Measurements from ENCODE around the gene ADARB2. TPM values are rescaled to one million over a fixed set of nuclear protein-coding genes. Genes with fewer than 3 reads are reported as not detected.

The ADARB2 gene
- total RNA-seq, 1 experiment from 2014 or later: not detected

DNA sequence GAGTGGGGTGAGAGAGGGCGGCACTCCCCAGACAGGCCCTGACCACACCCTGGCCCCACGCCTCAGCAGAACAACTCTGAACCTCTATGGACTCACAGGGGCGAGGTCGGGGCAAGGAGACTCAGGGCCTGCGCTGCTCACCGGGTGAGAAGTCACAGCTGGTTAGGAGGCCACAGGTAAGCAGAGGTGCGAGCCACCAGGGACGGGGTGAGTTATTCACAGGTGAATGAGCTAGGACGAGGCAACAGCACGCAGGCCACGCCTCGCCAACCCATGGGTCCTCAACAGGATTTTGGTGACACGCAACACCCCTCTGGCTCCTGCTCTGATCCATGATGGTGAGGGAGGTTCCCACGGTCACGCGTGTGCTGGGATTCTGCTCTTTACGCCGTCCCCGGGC lies 202.5 kb downstream of the ADARB2 start:
- in situ Hi-C loops (cut with HindIII; ENCODE audit: low pct_unique_long_range_greater_than_20kb, low sequenced_read_pairs): no loop called here
- no peak for DNase-seq (ENCODE audit: low read depth)

DNA sequence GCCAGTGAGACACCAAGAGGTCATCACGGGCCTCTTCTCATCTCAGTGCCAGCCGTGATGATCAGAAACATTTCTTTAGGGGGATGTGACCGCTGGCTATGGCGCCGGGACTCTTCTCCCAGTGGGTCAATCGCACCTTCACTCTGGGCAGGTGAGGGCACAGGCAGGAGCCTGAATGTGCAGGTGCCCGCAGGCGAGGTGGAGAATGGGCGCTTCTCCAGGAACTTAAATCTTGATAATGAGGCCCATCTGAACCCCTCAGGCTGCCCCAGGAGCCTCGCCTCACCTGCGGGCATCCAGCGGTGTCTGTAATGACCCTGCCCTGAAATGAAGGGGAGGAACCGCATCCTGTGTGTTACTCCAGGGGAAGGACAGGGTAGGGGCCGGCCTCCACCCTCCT lies 204.7 kb downstream of the ADARB2 start:
- no peak for DNase-seq (ENCODE audit: low read depth)
- in situ Hi-C loops (cut with HindIII; ENCODE audit: low pct_unique_long_range_greater_than_20kb, low sequenced_read_pairs): no loop called here

DNA sequence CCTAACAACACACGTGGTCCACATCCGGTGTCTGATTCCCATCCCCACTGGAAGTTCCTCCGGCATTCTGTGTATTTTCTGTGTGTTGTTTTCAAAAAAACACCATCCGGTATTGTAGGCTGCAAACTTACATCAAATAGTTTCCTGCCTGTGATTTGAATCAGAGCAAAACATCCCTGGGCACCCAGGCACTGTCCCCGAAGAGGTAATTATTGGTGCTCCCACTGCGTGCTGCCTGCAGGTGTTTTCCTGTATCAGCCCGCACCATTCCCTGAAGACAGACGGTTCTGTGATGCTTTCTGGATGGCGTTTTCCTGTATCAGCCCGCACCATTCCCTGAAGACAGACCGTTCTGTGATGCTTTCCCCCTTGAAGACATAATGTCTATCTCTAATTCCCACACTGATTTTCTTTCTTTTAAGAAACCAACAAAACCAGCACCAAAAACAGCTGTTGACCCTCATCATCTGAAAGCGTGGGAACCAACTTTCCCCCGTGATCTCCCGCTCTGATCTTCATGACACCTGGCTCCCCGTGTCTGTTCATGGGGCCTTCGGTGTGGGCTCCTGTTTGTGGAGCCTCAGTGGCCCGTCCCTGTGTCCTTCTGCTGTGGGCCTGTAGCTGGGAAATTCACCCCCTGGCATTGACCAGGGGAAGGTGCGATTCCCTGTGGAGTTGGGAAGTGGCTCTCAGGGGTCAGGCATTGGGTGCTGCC lies 205.3 kb downstream of the ADARB2 start:
- DNase-seq (ENCODE audit: low read depth): no peak
- in situ Hi-C loops (cut with HindIII; ENCODE audit: low pct_unique_long_range_greater_than_20kb, low sequenced_read_pairs): no loop called here

DNA sequence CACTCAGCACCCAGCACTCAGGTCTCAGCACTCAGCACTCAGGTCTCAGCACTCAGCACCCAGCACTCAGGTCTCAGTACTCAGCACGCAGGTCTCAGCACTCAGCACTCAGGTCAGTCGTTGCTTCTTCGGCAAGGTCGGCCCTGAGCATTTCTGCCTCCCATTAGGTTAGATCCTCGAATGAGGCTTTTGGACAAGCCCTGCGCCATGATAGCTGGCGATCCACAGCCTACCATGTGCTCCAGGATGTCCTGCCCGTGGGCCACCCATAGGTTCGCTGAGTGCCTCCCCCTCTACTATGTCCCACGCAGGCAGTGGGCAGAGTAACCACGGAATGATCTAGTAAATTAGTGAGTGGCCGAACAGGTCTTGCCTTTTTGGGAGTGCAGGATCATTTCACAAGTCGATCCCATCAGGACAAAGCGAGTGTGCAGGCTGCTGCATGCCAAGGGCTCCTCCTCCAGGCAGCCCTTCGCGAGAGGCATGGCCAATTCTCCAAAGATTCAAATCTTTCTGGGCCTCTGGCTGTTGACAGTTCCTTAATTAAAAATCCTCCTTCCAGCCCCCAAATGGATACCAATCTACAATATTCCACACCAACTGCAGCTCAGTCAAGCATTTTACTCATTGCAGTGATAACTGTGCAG lies 206.3 kb downstream of the ADARB2 start:
- in situ Hi-C loops (cut with HindIII; ENCODE audit: low pct_unique_long_range_greater_than_20kb, low sequenced_read_pairs): no loop called here
- no peak for DNase-seq (ENCODE audit: low read depth)

DNA sequence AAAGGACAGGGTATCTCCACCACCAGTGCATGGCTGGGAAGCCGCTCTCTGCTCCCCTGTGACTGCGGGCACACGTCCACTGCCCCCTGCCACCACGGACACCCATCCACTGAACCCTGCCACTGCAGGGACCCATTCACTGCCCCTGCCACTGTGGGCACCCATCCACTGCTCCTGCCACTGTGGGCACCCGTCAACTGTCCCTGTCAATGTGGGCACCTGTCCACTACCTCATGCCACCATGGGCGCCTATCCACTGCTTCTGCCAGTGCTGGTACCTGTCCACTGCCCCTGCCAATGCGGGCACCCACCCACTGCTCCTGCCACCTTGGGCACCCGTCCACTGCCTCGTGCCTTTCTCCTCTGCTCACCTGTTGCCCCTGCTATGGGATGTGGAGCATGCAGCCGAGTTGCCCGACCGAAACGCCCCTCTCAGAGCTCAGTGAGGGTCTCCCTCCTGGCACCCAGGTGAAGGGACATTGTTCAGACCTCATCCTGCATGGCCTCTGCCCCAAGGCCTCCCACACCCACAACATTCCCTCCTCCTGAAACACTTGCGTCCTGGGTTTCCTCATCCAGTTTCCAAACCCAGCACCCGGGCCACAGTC lies 207.4 kb downstream of the ADARB2 start:
- in situ Hi-C loops (cut with HindIII; ENCODE audit: low pct_unique_long_range_greater_than_20kb, low sequenced_read_pairs): no loop called here
- DNase-seq (ENCODE audit: low read depth): no peak

DNA sequence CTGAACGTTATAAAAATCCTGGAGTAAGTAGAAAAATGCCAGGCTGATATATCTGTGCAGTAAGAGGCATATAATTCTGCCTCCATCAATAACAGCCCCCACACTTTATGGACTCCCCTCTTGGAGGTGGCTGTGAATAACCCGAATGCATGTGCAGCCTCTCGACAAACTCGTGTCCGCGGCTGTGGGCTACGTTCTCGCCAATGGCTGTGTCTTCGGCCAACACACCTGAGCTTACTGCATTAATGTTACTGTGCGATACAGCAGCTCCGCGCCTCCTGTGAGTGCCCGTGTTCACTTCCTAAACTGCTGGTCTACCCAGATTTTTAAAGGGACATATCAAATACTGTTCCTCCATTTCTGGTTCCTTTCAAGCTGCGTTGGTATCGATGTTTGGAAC lies 209.4 kb downstream of the ADARB2 start:
- in situ Hi-C loops (cut with HindIII; ENCODE audit: low pct_unique_long_range_greater_than_20kb, low sequenced_read_pairs): no loop called here
- no peak for DNase-seq (ENCODE audit: low read depth)

DNA sequence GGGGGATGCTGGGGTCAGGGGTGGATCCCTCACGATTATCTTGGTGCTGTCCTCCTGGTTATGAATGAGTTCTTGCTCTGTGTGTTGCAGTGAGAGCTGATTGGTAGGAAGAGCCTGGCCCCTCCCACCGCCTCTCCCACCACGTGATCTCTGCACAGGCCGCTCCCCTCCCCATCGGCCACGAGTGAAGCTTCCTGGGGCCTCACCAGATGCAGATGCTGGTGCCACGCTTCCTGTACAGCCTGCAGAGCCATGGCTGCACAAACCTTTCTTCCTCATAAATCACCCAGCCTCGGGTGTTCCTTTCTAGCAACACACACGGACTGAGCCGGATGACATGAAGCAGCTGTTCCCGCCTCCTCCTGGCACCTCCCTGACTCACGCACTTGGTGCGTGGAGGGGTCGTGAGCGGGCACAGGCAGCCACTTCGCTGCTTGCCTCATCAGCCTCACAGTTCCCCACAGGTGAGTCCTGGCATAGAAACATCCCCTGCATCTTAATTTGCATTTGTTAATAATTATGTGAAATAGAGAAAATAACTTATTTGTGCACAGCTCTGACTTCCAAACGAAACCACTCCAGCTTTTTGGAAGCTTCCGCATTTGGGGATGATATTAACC lies 210.8 kb downstream of the ADARB2 start:
- peak; percentile 29 for DNase-seq (ENCODE audit: low read depth)
- in situ Hi-C loops (cut with HindIII; ENCODE audit: low pct_unique_long_range_greater_than_20kb, low sequenced_read_pairs): no loop called here

DNA sequence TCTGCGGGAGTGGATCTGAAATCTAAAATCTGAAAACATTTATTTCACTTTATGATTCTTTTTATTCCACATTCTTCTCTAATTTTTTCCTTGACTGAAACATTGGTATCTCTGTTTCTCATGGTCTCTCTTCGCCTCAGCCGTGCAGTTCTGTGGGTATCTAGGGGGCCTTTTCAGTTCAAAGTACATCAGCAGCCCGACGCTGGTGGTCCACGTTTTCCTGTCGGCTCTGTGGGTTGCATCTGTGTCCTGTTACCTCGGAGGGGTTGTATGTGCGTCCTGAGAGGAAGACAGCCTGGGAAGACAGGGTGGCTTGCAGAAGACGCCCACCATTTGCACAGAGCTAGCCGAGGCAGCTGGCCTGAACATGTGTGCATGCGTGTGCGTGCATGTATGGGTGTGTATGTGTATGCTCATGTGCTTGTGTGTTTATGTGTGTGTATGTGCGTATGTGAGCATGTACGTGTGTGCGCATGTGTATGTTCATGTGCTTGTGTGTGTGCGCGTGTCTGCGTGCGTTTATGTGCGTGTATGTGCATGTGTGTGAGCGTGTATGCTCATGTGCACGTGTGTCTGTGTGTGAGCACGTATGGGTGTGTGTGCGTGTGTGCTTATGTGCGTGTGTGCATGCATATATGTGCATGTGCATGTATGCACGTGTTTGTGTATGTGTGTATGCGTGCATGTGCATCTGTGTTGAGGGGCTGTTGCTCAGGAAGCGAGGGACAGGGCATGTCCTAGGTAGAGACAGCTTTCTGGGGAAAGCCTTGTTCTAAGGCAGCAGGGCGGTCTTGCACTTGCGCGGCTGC lies 211.8 kb downstream of the ADARB2 start:
- in situ Hi-C loops (cut with HindIII; ENCODE audit: low pct_unique_long_range_greater_than_20kb, low sequenced_read_pairs): no loop called here
- no peak for DNase-seq (ENCODE audit: low read depth)

DNA sequence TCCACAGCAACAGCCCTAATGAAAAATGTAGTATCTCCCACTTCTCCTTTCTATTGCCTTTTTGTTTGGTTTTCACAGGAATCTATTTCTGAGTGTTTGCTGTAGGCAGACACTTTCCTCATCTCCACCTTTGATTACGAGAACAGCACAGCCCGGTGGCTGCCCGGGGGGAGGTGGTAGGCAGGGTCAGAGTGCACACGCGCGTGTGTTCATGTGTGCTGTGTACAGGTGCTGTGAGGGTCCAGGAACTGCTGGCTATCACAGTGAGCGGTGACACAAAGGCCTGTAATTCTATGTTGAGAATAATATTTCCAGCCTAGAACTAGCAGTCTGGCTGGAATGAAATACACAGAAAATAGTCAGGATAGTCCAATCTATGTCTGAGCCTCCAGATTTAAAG lies 212.8 kb downstream of the ADARB2 start:
- DNase-seq (ENCODE audit: low read depth): no peak
- in situ Hi-C loops (cut with HindIII; ENCODE audit: low pct_unique_long_range_greater_than_20kb, low sequenced_read_pairs): no loop called here

DNA sequence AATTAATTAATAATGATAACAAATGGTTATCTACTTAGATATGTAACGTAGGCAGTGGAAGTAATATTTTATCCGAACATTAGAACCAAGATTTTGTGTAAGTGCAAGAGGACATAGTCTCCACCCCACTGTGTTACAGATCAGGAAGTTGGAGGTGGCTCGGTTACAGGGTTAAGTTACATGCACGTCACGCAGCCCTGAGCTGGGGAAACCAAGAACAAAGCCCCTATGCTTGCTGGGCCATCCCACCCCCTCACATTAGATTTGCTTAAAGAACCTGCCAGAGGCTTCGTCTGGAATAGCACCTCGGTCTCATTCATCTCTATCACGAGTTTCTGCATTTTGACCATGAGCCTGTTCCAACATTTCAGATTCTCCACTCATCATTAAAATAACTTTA lies 214.1 kb downstream of the ADARB2 start:
- in situ Hi-C loops (cut with HindIII; ENCODE audit: low pct_unique_long_range_greater_than_20kb, low sequenced_read_pairs): no loop called here
- no peak for DNase-seq (ENCODE audit: low read depth)

DNA sequence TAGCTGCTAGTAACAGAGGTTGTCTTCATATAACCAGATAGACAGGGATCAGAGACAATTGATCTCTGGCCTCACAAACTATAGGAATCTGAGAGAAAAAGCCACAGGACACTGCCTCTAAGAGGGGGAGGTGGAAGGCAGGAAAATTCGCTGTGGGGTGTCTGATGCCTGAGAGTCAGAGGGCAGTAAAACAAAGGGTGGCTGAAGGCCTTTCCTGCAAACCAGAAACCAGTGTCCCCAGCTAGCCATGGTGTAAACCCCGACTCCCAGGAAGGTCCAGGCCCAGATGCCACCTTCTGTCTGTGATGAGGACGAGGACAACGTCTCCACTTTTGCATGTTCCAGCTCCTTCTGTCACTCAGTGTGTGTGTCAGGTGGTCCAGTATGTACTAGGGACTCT lies 215.1 kb downstream of the ADARB2 start:
- in situ Hi-C loops (cut with HindIII; ENCODE audit: low pct_unique_long_range_greater_than_20kb, low sequenced_read_pairs): no loop called here
- no peak for DNase-seq (ENCODE audit: low read depth)

DNA sequence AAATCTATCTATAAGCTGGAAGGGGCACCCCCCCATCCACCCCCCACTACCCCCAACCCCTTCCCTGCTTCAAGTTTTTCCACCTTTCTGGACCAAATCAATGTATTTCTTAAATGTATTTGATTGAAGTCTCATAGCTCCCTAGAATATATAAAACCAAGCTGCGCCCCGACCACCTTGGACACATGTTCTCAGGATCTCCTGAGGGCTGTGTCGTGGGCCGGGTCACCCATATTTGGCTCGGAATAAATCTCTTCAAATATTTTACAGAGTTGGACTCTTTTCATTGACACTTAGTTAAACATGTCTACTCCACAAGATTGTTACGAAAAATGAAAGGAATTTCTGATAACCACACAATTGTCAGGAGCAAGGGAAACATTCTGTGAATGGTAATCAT lies 215.6 kb downstream of the ADARB2 start:
- in situ Hi-C loops (cut with HindIII; ENCODE audit: low pct_unique_long_range_greater_than_20kb, low sequenced_read_pairs): no loop called here

DNA sequence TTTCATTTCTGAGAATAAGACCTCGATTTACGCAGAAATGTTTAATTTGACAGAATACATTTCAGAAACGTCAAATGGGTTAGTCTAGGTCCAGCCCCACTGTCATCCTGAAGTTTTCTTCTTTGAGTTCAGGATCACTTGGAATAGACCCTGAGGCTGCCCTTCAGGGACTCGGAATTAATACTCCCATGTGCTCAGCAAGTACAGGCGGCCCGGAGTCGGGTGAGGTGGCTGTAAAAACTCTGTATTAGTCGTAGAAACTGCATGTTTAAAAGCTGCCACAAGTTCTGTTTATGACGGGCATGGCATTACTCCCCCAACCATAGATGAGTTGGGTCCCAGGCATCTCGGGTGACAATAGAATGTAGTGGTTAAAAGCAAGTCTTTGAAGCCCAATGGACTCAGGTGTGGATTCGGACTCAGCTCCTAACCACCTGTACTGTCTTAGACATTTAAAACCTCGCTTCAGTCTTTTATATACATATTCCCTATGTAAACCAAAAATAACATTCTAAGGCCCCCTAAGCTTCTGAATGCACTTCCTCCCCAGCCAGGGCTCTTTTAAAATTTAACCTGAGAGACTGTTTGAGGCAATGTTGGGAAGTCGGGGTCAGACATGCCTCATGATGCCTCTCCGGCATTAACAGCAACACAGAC lies 216.3 kb downstream of the ADARB2 start:
- in situ Hi-C loops (cut with HindIII; ENCODE audit: low pct_unique_long_range_greater_than_20kb, low sequenced_read_pairs): no loop called here
- no peak for DNase-seq (ENCODE audit: low read depth)

More for the DNA sequence above, 215.6 kb downstream of the ADARB2 start:
- no peak for DNase-seq (ENCODE audit: low read depth)

DNA sequence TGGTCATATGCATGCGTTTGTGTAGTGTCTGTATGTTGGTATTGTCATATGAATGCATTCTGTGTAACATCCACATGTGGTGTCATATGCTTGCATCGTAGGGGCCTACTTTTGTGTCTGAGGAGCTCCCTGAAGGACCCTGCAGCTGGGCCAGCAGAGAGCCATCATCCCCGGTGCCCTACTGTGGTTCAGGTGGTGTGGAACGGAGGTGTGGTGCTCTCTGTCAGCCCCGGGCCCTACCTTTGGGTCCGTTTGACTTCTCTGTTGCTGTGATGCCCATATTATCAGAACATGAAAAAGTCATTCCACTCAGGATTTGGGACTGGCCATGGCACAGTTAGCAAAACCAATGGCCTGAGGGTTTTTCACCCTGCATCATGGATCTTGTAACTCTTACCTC lies 217.9 kb downstream of the ADARB2 start:
- in situ Hi-C loops (cut with HindIII; ENCODE audit: low pct_unique_long_range_greater_than_20kb, low sequenced_read_pairs): no loop called here
- no peak for DNase-seq (ENCODE audit: low read depth)

DNA sequence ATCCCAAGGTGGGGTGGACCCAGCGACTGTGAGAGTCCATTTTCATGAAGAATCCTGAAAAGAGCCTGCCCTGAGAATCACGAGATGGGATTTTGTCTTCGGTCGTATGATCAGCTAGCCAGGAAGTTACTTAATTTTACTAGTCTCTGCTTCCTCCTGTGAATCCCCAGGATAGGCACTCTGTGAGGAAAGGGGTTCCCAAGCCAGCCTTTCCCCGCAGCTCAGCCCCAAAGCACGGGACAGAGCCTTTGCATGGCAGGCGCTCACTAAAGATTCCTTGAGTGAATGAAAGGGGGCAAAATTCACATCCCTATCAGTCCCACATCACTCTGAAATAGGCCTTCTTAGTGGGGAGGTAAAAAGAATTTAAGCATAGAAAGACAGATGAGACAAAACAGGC lies 219.6 kb downstream of the ADARB2 start:
- in situ Hi-C loops (cut with HindIII; ENCODE audit: low pct_unique_long_range_greater_than_20kb, low sequenced_read_pairs): no loop called here
- DNase-seq (ENCODE audit: low read depth): no peak

DNA sequence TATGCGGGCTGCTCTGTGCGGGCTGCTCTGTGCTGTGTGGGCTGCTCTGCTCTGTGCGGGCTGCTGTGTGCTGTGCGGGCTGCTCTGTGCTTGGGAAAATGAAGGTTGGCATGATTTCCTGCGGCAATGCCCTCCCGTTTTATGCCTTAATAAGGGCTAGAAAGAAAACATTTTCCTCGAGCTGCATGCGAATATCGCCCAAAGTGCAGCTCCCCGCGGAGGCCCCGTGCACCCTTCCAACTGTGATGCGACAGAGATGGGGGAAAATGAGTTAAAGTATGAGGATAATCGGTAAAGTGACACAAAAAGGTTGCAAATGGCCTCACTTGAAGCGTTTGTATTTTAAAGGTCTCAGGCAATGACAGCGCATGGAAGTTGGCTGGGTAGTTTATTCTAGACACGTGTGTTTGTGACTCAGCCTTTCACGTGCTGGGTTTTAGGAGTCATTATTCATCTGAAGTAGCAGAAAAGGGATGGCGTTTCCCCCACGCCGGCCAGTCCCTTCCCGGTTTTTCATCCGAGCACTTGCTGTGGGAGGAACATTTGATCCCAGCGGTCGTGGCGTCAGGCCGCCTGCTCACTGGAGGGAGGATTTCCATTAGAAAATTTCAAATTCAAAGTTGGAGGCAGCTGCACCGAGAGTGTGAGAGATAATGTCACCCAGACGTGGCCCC lies 220.7 kb downstream of the ADARB2 start:
- no peak for DNase-seq (ENCODE audit: low read depth)
- in situ Hi-C loops (cut with HindIII; ENCODE audit: low pct_unique_long_range_greater_than_20kb, low sequenced_read_pairs): no loop called here

DNA sequence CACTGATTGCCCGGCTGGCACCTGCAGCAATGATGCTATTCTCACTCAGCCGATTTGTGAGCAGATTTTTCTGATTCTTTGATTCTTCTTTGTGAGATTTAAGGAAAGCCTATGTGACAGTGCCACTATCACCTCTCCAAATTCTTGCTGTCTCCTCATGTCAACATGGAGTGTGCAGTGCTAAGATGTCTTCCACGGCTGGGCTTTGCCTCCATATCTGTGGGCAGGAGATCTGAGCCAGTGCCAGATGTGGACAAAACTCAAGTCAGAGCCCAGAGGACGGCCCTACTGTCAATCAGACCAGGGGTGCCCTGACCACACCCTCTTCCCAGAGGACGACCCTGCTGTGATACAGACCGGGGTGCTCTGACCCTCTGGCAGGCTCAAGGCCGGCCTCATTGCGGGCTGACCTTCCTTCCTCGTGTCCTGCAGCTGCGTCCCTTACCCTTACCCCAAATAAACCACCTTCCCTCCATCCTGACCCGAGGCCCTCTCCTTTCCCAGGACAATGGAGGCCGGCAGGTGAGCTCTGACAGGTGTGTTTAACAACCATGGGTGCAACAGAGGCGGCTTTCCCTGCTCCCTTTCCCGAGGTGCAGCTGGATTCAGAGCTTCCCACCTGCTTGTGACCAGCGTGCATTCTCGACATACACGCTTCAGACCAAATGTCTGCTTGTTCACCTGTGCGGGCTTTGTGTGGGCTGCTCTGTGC lies 221.4 kb downstream of the ADARB2 start:
- in situ Hi-C loops (cut with HindIII; ENCODE audit: low pct_unique_long_range_greater_than_20kb, low sequenced_read_pairs): no loop called here
- DNase-seq (ENCODE audit: low read depth): no peak
